HG02588 (cell line): Measurements from ENCODE around the gene FBXW2.
A peak's percentile ranks its signal among the peaks of the same experiment; 100 is the strongest.

Experiments used
- ATAC-seq: cut with Tn5 transposase; IDR thresholded peaks from one replicate; pipeline ENCODE4 v1.9.1; 2021; ENCODE audit warnings: mild to moderate bottlenecking, moderate library complexity; ENCODE audit not compliant: unreplicated experiment

Gene FBXW2

GRCh38 chr9:120715389-120715924 is 77.8 kb downstream of the FBXW2 start:
- no peak for ATAC-seq

GRCh38 chr9:120714846-120715388 is 78.3 kb downstream of the FBXW2 start:
- ATAC-seq: no peak

GRCh38 chr9:120714088-120714845 is 78.9 kb downstream of the FBXW2 start, which contains the start of gene MEGF9:
Gene MEGF9, minus strand, starts transcription at chr9:120714470. Its CDS starts 112 bp downstream, at chr9:120714358.
- peak; percentile 96 for ATAC-seq

GRCh38 chr9:120713257-120714087 is 79.7 kb downstream of the FBXW2 start:
- no peak for ATAC-seq

GRCh38 chr9:120712539-120713031 is 80.6 kb downstream of the FBXW2 start:
- no peak for ATAC-seq

- ATAC-seq: no peak
These were observed 81.2 kb downstream of the FBXW2 start for GRCh38 chr9:120711841-120712538.

GRCh38 chr9:120711354-120711753 is 81.9 kb downstream of the FBXW2 start:
- no peak for ATAC-seq

- ATAC-seq: no peak
These were observed 82.9 kb downstream of the FBXW2 start for GRCh38 chr9:120710110-120710981.

- ATAC-seq: no peak
These were observed 84.5 kb downstream of the FBXW2 start for GRCh38 chr9:120708526-120709224.

- ATAC-seq: no peak
These were observed 86.0 kb downstream of the FBXW2 start for GRCh38 chr9:120707170-120707569.
